Activated naive CD4-positive, alpha-beta T cell treated with anti-CD3 and anti-CD28 coated beads, Interleukin-2, amount 50 U/mL, for 72 hours (primary cell): Measurements from ENCODE around the gene FRMD5. TPM values are rescaled to one million over a fixed set of nuclear protein-coding genes. Genes with fewer than 3 reads are reported as not detected.

ENCODE experiments used
- ATAC-seq, 2 donors: fragments of 150-1000 bp; cut with Tn5 transposase; 2 replicates each; pipeline ENCODE4 v1.10.0; 2021; ENCODE audit warnings: mild to moderate bottlenecking in 2 of 2, moderate library complexity in 2 of 2
- DNase-seq, 2 donors: peaks; one replicate each; pipeline ENCODE4 v3.0.0; 2021 to 2022; ENCODE audit warnings: low spot score in 2 of 2
- H3K27ac Mint-ChIP-seq, 2 donors: one replicate each; pipeline ENCODE4 v1.8.0; 2022; ENCODE audit warnings: mild to moderate bottlenecking in 2 of 2, mixed read lengths in 2 of 2
- H3K36me3 Mint-ChIP-seq, 2 donors: one replicate each; pipeline ENCODE4 v1.8.0; 2022; ENCODE audit warnings: mixed read lengths in 2 of 2
- H3K9me3 Mint-ChIP-seq, 2 donors: one replicate each; pipeline ENCODE4 v1.8.0; 2022; ENCODE audit warnings: mixed read lengths in 2 of 2
- total RNA-seq, 2 donors: library from RNA; stranded (reverse); gene quantifications; one replicate each; pipeline ENCODE4 v1.2.3, GENCODE V29; 2022

Gene FRMD5
- total RNA-seq, 2 donors from 2014 or later: 0.93 to 2.8 TPM

DNA sequence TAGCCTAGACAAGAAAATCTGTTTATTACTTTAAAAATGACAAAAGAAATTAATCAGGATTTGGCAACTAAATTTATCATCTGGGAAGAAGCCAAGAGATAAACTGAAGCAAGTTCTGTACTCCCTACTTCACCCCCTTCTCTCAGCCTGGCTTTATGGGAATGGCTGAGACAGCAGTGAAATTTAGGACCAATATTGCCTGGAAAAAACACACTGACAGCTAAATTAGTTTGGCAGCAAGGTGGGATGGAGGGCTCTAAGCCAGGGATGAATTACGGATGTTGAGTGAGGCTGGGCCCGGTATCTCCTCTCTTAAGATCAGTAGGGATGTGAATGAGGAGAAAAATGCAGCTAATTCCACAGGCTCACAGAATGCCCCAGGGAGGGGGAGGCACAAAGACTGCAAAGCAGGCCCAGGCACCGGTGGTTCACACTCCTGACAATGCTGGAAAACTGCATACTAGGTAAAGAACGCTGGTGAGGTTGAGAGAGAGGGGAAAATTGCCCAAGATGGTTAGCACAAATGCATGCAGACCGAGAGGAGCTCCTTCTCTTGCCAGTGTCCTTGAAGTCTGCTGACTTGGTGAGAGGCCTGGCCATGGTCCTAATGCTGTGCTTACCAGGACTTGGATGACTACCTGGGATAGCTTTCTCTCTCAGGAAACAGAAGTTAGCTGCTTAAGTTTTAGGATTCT, 279.3 kb downstream of the FRMD5 start:
- Mint-ChIP-seq H3K27ac (peak overlapping the region in 1 of 2 donors; percentile 33), H3K36me3 (no peaks in the 10 kb centered on the region), H3K9me3 (no peaks in the 10 kb centered on the region)
- DNase-seq (no peak), ATAC-seq (no peak)

- DNase-seq: no peak
- Mint-ChIP-seq H3K9me3 (no peaks in the 10 kb centered on the region), H3K27ac (no peak overlapping the region), H3K36me3 (no peaks in the 10 kb centered on the region)
- ATAC-seq: no peak
These were observed 281.1 kb downstream of the FRMD5 start for GRCh38 chr15:43913941-43914340.

DNA sequence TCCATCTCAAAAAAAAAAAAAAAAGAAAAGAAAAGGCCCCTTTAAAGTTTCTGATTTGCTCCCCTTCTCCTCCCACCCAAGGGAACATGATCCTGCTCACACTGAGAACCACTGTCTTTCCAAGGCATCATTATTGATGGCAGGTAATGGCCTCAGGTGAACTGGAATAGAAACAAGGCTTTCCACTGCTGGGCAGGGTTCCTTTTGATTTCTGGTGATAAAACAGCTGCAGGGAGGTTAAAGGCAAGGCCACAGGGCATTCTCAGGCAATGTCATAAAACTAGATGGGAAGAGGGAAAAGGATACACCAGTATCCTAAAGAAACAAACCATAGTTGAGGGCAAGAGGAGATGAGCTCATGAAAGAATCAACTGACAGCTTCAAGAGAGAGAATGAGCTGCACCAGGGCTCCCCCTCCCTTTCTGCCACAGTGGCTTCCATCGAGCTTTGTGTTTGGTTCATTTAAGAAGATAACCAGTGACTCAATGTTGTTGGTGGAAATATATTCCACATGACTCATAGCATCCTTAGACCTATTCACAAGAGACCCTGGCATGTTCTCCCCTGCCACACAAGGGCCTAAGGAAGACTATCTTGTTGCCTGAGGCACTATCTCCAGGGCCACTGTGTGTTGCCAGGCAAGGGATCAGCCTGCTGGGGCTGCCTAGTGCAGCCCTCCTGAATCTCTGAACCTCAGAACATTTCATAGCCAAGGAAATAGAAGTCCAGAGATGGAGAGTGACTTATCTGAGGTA, 281.9 kb downstream of the FRMD5 start:
- H3K9me3 Mint-ChIP-seq: no peaks in the 10 kb centered on the region
- ATAC-seq: peak; percentile 56 to 65
- H3K27ac Mint-ChIP-seq: peak overlapping the region; percentile 46 to 63
- DNase-seq: no peak
- no peaks in the 10 kb centered on the region for H3K36me3 Mint-ChIP-seq

DNA sequence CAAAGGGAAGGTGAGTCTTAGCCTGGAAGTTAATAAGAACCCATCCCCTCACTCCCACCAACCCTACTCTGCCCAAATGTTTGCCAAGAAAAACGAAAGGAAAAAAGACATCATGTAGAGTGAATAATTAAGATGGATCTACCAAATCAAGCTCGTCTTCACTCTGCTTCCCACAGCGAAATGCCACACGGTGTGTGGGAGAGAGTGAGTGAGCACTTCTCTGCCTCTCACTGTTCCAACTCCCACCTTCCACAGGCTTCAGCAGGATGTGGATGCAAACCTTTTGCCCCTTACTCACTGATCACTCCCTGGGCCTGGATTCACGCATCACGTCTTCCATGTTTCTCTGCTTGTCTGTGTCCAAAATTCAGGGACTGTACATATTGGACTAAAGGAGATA, 282.9 kb downstream of the FRMD5 start:
- no peaks in the 10 kb centered on the region for H3K36me3 Mint-ChIP-seq
- ATAC-seq: no peak
- no peak overlapping the region for H3K27ac Mint-ChIP-seq
- no peaks in the 10 kb centered on the region for H3K9me3 Mint-ChIP-seq
- no peak for DNase-seq

DNA sequence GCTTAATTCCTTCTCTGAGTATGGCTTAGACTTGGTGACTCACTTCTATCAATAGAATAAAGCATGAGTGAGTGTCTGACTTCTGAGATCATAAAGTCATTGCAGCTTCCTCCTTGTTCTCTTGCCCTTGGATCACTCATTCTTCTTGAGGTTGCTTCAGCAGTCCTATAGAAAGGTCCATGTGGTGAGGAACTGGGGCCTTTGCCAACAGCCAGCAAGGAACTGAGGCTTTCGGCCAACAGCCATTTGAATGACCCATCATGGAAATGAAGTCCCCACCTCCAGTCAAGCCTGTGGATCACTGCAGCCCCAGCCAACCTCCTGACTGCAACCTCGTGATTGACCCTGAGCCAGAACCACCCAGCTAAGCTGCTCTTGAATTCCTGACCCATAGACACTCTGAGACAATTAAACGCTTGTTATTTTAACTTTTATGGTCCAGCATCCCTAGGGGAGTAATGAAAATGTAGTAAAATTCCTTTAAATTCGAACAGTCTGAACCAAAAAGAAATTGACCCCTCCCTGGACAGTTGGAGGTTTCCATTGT, 283.8 kb downstream of the FRMD5 start:
- ATAC-seq (peak in 1 of 2 donors; percentile 24), DNase-seq (no peak)
- Mint-ChIP-seq H3K27ac (no peak overlapping the region), H3K36me3 (no peaks in the 10 kb centered on the region), H3K9me3 (no peaks in the 10 kb centered on the region)

DNA sequence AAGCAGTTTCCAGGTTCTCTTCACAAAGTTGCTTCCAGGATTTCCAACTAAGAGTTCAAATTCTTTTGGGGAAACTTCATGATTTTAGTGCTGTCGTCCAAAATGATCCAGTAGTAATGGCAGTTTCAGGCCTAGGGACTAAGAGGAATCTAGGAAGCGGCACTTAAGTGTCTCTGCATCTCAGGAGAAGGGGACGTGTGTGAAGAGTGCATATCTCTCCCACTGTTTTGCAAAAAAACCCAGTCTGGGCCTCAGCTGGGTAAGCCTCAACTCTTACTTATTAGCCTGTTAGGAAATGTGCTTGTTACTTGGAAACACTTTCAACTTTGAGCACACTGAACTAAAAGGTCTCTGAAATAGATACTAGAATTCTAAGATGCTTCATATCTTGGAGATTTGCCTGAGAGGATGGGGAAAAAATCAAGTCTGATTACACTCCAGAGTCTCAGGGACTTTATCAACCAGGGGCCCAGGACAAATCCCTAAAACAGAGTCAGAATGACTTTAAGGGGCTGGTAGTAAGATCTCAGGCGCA, 286.5 kb downstream of the FRMD5 start:
- Mint-ChIP-seq H3K36me3 (no peaks in the 10 kb centered on the region), H3K27ac (no peak overlapping the region), H3K9me3 (no peaks in the 10 kb centered on the region)
- no peak for ATAC-seq
- no peak for DNase-seq

GRCh38 chr15:43905755-43906154, 289.3 kb downstream of the FRMD5 start:
- ATAC-seq (no peak), DNase-seq (no peak)
- Mint-ChIP-seq H3K27ac (no peak overlapping the region), H3K9me3 (no peaks in the 10 kb centered on the region), H3K36me3 (no peaks in the 10 kb centered on the region)

GRCh38 chr15:43903864-43904290, 291.2 kb downstream of the FRMD5 start:
- Mint-ChIP-seq H3K27ac (no peak overlapping the region), H3K9me3 (no peaks in the 10 kb centered on the region), H3K36me3 (no peaks in the 10 kb centered on the region)
- ATAC-seq (peak; percentile 74 to 82), DNase-seq (peak in 1 of 2 donors; percentile 78)

GRCh38 chr15:43901495-43901894, 293.6 kb downstream of the FRMD5 start:
- DNase-seq (no peak), ATAC-seq (no peak)
- Mint-ChIP-seq H3K36me3 (peaks cover 0 to 5% of the 10 kb centered on the region in 2 donors), H3K9me3 (no peaks in the 10 kb centered on the region), H3K27ac (no peak overlapping the region)

DNA sequence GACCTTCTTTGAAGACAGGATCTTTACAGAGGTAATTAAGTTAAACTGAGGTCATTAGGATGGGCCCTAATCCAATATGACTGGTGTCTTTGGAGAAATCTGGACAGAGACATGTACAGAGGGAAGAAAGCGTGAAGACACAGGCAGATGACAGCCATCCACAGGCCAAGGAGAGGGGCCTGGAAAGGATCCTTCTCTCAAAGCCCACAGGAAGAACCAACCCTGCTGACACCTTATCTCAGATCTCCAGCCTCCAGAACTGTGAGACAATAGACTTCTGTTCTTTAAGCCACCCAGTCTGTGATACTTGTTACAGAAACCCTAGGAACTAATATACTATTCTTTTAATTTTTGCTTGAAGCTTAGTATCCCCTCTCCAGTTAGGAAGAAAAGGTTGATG, 294.1 kb downstream of the FRMD5 start:
- H3K27ac Mint-ChIP-seq: no peak overlapping the region
- no peaks in the 10 kb centered on the region for H3K9me3 Mint-ChIP-seq
- no peak for ATAC-seq
- peaks cover 0 to 5% of the 10 kb centered on the region in 2 donors for H3K36me3 Mint-ChIP-seq
- no peak for DNase-seq

DNA sequence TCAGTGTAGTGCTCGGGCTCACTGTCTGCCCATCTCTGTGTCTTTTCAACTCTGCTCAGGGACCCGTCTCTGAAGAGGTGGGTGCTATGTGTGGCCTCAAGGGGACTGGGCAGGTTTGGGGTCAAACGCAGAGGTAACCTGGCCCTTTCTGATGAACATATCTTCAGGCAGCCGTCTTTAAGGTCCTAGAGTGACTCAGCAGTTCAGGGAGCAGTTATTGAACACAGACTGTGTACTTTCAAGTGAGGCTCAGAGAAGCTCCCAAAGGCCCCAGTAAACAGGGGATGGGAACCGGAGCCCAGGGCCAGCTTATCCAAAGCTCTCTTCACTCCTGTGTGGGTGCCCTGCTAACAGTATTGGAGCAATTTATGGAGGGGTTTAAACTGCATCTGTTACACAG, 295.1 kb downstream of the FRMD5 start:
- ATAC-seq (no peak), DNase-seq (no peak)
- no peaks in the 10 kb centered on the region for H3K9me3 Mint-ChIP-seq
- peaks cover 0 to 5% of the 10 kb centered on the region in 2 donors for H3K36me3 Mint-ChIP-seq
- H3K27ac Mint-ChIP-seq: peak overlapping the region in 1 of 2 donors; percentile 93

- Mint-ChIP-seq H3K27ac (no peak overlapping the region), H3K9me3 (no peaks in the 10 kb centered on the region), H3K36me3 (peaks cover 0 to 5% of the 10 kb centered on the region in 2 donors)
- ATAC-seq: no peak
- no peak for DNase-seq
These were observed 296.2 kb downstream of the FRMD5 start for GRCh38 chr15:43898891-43899290.

GRCh38 chr15:43896543-43896942, 298.5 kb downstream of the FRMD5 start:
- H3K36me3 Mint-ChIP-seq: peaks cover 0 to 5% of the 10 kb centered on the region in 2 donors

DNA sequence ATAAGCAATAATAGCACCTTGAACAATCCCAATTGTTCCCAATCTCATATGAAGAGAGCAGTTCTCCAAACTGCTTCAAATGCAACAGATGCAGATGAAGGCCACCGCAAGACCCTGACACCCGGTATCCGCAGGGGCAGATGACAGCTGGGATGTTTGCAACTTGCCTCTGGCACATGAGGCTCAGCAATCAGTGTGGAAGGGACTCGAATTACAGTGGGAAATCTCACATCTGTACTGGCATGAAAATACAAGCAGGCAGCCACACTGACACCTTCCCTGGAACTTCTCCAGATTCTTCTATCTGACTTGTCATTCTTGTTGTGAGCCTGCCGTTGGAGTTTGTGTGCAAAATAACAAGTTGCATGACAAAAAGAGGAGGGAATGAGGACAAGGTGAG, 299.5 kb downstream of the FRMD5 start:
- Mint-ChIP-seq H3K36me3 (peaks cover 0 to 5% of the 10 kb centered on the region in 2 donors), H3K9me3 (no peaks in the 10 kb centered on the region), H3K27ac (no peak overlapping the region)
- ATAC-seq: no peak
- no peak for DNase-seq

More at GRCh38 chr15:43896543-43896942, 298.5 kb downstream of the FRMD5 start:
- DNase-seq: no peak
- no peak overlapping the region for H3K27ac Mint-ChIP-seq
- H3K9me3 Mint-ChIP-seq: no peaks in the 10 kb centered on the region
- no peak for ATAC-seq

- peaks cover 0 to 5% of the 10 kb centered on the region in 2 donors for H3K36me3 Mint-ChIP-seq
- DNase-seq (no peak), ATAC-seq (no peak)
- H3K9me3 Mint-ChIP-seq: no peaks in the 10 kb centered on the region
- peak overlapping the region in 1 of 2 donors; percentile 11 for H3K27ac Mint-ChIP-seq
These were observed 301.1 kb downstream of the FRMD5 start for GRCh38 chr15:43893956-43894355.

DNA sequence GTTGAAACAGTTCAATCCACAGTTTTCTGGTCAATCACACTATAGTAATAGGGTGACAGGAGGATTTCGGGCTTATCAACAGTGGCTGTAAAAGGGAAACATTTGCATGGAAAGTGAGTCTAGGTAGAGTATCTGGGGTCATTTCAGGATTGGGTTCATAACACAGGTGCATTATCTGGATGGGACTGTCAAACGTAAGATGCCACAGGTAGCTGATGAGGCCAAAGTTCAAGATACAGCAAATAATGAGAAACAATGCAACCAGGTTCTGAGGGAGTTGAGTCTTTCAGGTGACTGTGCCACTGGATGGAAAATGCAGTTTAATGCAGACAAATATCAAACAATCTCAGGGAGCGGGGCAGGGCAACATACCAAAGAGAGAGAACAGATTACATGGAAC, 306.0 kb downstream of the FRMD5 start:
- Mint-ChIP-seq H3K36me3 (peaks cover under 1 to 10% of the 10 kb centered on the region in 2 donors), H3K27ac (no peak overlapping the region), H3K9me3 (no peaks in the 10 kb centered on the region)
- no peak for DNase-seq
- no peak for ATAC-seq

- H3K9me3 Mint-ChIP-seq: no peaks in the 10 kb centered on the region
- no peak for ATAC-seq
- no peak for DNase-seq
- no peak overlapping the region for H3K27ac Mint-ChIP-seq
- peaks cover 5 to 16% of the 10 kb centered on the region in 2 donors for H3K36me3 Mint-ChIP-seq
These were observed 307.2 kb downstream of the FRMD5 start for GRCh38 chr15:43887901-43888300.
